Smooth muscle cell (in vitro differentiated cells): ENCODE measurements around the gene ATF4. TPM values are rescaled to one million over a fixed set of nuclear protein-coding genes. Genes with fewer than 3 reads are reported as not detected.

ENCODE experiments used
- DNase-seq: peaks from one replicate; lab custom pipeline; 2025; ENCODE audit not compliant: unreplicated experiment; lab: John Stamatoyannopoulos, UW
- H2AFZ ChIP-seq: fragments of 200-600 bp; sonication (generic); 2 replicates; pipeline ENCODE4 v1.6.0; 2016; ENCODE audit warnings: antibody characterized with exemption, low read depth, mild to moderate bottlenecking
- H3F3A ChIP-seq: fragments of 200-600 bp; sonication (generic); 2 replicates; pipeline ENCODE4 v1.6.0; 2017; ENCODE audit warnings: antibody characterized with exemption, low read depth
- H3K27ac ChIP-seq: fragments of 200-600 bp; sonication (generic); 2 replicates; pipeline ENCODE4 v1.5.1; 2016; ENCODE audit warnings: low read depth, mild to moderate bottlenecking
- H3K27me3 ChIP-seq: fragments of 200-600 bp; sonication (generic); 2 replicates; pipeline ENCODE4 v1.6.1; 2016; ENCODE audit warnings: low read depth, mild to moderate bottlenecking
- H3K36me3 ChIP-seq: fragments of 200-600 bp; sonication (generic); 2 replicates; pipeline ENCODE4 v1.5.1; 2016; ENCODE audit warnings: low read depth
- H3K4me1 ChIP-seq: fragments of 200-600 bp; sonication (generic); 2 replicates; pipeline ENCODE4 v1.5.1; 2016; ENCODE audit warnings: low read depth
- H3K4me2 ChIP-seq: fragments of 200-600 bp; sonication (generic); 2 replicates; pipeline ENCODE4 v1.6.0; 2016; ENCODE audit warnings: mild to moderate bottlenecking
- H3K4me3 ChIP-seq: fragments of 200-600 bp; sonication (generic); 2 replicates; pipeline ENCODE4 v1.5.1; 2016; ENCODE audit warnings: mild to moderate bottlenecking
- H3K79me2 ChIP-seq: fragments of 200-600 bp; sonication (generic); 2 replicates; pipeline ENCODE4 v1.6.0; 2016; ENCODE audit warnings: low read depth, mild to moderate bottlenecking
- H3K9ac ChIP-seq: fragments of 200-600 bp; sonication (generic); 2 replicates; pipeline ENCODE4 v1.6.0; 2016; ENCODE audit warnings: low read depth
- H3K9me3 ChIP-seq: fragments of 200-600 bp; sonication (generic); replicated peaks from 2 replicates; pipeline ENCODE4 v1.5.1; 2016; ENCODE audit warnings: low read depth
- H4K20me1 ChIP-seq: fragments of 200-600 bp; sonication (generic); 2 replicates; pipeline ENCODE4 v1.6.0; 2016; ENCODE audit warnings: low read depth
- CTCF ChIP-seq: fragments of 200-600 bp; sonication (generic); IDR thresholded peaks from 2 replicates; pipeline ENCODE4 v1.5.1; 2017; ENCODE audit warnings: borderline replicate concordance, mild to moderate bottlenecking, antibody characterized with exemption; ENCODE audit not compliant: insufficient read depth, poor library complexity, severe bottlenecking
- WGBS: methylation state at CpG from one replicate; pipeline ENCODE4 v1.1.7; 2016; ENCODE audit warnings: low lambda C conversion rate; 5-methylcytosine and 5-hydroxymethylcytosine counted together
- polyA plus RNA-seq: library from polyadenylated mRNA; unstranded; fragments of >200 nt; fragmentation: Nextera tagmentation; extraction: Ambion mirVana; gene quantifications from 2 replicates; pipeline ENCODE4 v1.2.1, GENCODE V29; 2016
- total RNA-seq: library from RNA; depleted of rRNA; stranded (reverse); fragments of >200 nt; gene quantifications from 2 replicates; pipeline ENCODE4 v1.2.3, GENCODE V29; 2014

Gene ATF4
- total and polyA plus RNA-seq, 2 experiments from 2014 or later: 288 to 421 TPM

GRCh38 chr22:39508393-39508792 lies 12.0 kb upstream of the ATF4 start:
- Histone ChIP-seq H3K9me3 (no peaks in the 10 kb centered on the region), H3K4me1 (peaks cover 4% of the 10 kb centered on the region), H3K36me3 (no peaks in the 10 kb centered on the region), H3K4me2 (no peak overlapping the region), H3F3A (no peaks in the 10 kb centered on the region), H2AFZ (no peak overlapping the region), H4K20me1 (peaks cover 29% of the 10 kb centered on the region), H3K9ac (no peak overlapping the region), H3K27me3 (no peaks in the 10 kb centered on the region), H3K27ac (no peak overlapping the region), H3K79me2 (peaks cover 52% of the 10 kb centered on the region), H3K4me3 (no peak overlapping the region)
- 91% methylated on average over 4 of the region's 4 CpGs for WGBS
- no peak for TF ChIP-seq CTCF
- no peak for DNase-seq

GRCh38 chr22:39510529-39511149 lies 9.7 kb upstream of the ATF4 start:
- Histone ChIP-seq H2AFZ (no peak overlapping the region), H3K27ac (no peak overlapping the region), H3K4me3 (no peak overlapping the region), H3K79me2 (peaks cover 35% of the 10 kb centered on the region), H3K4me1 (no peaks in the 10 kb centered on the region), H3K9ac (no peak overlapping the region), H3K36me3 (no peaks in the 10 kb centered on the region), H4K20me1 (peaks cover 41% of the 10 kb centered on the region), H3K4me2 (no peak overlapping the region), H3K27me3 (no peaks in the 10 kb centered on the region), H3F3A (no peaks in the 10 kb centered on the region), H3K9me3 (no peaks in the 10 kb centered on the region)
- no peak for TF ChIP-seq CTCF
- no peak for DNase-seq
- WGBS: 99% methylated on average over 4 of the region's 4 CpGs

- peaks cover 41% of the 10 kb centered on the region for H4K20me1 ChIP-seq
Observed at GRCh38 chr22:39511226-39511625, 9.1 kb upstream of the ATF4 start.

More at GRCh38 chr22:39511226-39511625, 9.1 kb upstream of the ATF4 start:
- Histone ChIP-seq H3K9me3 (no peaks in the 10 kb centered on the region), H3K4me1 (no peaks in the 10 kb centered on the region), H3K36me3 (no peaks in the 10 kb centered on the region), H3K9ac (no peak overlapping the region), H3K79me2 (peaks cover 30% of the 10 kb centered on the region), H3K4me3 (no peak overlapping the region), H3K27me3 (no peaks in the 10 kb centered on the region), H3K4me2 (no peak overlapping the region), H2AFZ (no peak overlapping the region), H3F3A (no peaks in the 10 kb centered on the region), H3K27ac (no peak overlapping the region)
- 97% methylated on average over 13 of the region's 13 CpGs for WGBS
- TF ChIP-seq CTCF: no peak
- no peak for DNase-seq
